HFFc6 (cell line): ENCODE results near the gene C10orf53. TPM values are rescaled to one million over a fixed set of nuclear protein-coding genes. Genes with fewer than 3 reads are reported as not detected.

Experiments
- DNase-seq: peaks from one replicate; pipeline ENCODE4 v3.0.0-alpha.2; 2018
- H3K27ac Mint-ChIP-seq: 2 replicates; pipeline ENCODE4 v1.8.0; 2020; ENCODE audit warnings: mild to moderate bottlenecking, mixed read lengths
- H3K27me3 Mint-ChIP-seq: 2 replicates; pipeline ENCODE4 v1.8.0; 2021; ENCODE audit warnings: mild to moderate bottlenecking, moderate library complexity, mixed read lengths; ENCODE audit not compliant: insufficient read depth
- H3K36me3 Mint-ChIP-seq: 2 replicates; pipeline ENCODE4 v1.8.0; 2021; ENCODE audit warnings: low read depth, mixed read lengths
- H3K4me1 Mint-ChIP-seq: 2 replicates; pipeline ENCODE4 v1.8.0; 2020; ENCODE audit warnings: low read depth, mixed read lengths
- H3K4me3 Mint-ChIP-seq: 2 replicates; pipeline ENCODE4 v1.8.0; 2020; ENCODE audit warnings: mild to moderate bottlenecking, moderate library complexity, mixed read lengths
- H3K9me3 Mint-ChIP-seq: 2 replicates; pipeline ENCODE4 v1.8.0; 2020; ENCODE audit warnings: mild to moderate bottlenecking, mixed read lengths
- CTCF ChIP-seq: fragments of 200-600 bp; sonication (generic); IDR thresholded peaks from 2 replicates; pipeline ENCODE4 v1.5.0; 2021; ENCODE audit warnings: antibody characterized with exemption, mild to moderate bottlenecking
- total RNA-seq, 6 experiments: library from RNA; stranded (reverse); fragmentation: NEBNext Ultra II Directional; extraction: Animal tissue kit (Norgen Biotek cat#: 25700); gene quantifications; 2 replicates in 1 of 6; 3 replicates in 5 of 6; pipeline ENCODE4 v1.2.3, GENCODE V29; 2021

C10orf53 gene
- total RNA-seq, 6 experiments from 2014 or later, result not detected

GRCh38 chr10:49733866-49734265 is 54.4 kb downstream of the C10orf53 start:
- H3K36me3 Mint-ChIP-seq, result no peaks in the 10 kb centered on the region
- no peak overlapping the region for H3K4me3 Mint-ChIP-seq
- H3K27ac Mint-ChIP-seq, result no peak overlapping the region
- TF ChIP-seq CTCF, result no peak
- H3K9me3 Mint-ChIP-seq, result no peaks in the 10 kb centered on the region
- no peak for DNase-seq
- H3K27me3 Mint-ChIP-seq, result peaks cover 51% of the 10 kb centered on the region
- no peaks in the 10 kb centered on the region; the same call in 1 of the 2 replicates for H3K4me1 Mint-ChIP-seq

DNA sequence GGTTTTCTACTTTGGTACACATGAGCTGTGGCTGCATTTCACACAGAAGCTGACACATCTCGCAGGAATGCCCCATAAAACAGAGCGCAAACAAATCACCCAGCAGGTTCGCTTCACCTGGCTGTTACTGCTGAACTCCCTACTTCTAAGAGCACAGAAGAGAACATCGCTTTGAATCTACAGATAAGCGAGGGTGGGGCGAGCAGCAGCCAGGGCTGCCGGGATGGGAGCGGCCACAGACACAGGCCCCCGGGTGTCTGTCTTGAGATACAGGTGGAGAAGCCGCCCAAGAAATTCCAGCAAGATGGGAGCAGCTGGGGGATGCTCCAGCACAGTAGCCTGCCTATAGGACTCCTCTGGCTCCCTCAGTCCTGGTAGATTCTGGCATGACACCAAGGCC is 55.2 kb downstream of the C10orf53 start:
- TF ChIP-seq CTCF, result no peak
- Mint-ChIP-seq H3K4me3 (no peak overlapping the region), H3K27me3 (peaks cover 44% of the 10 kb centered on the region), H3K36me3 (no peaks in the 10 kb centered on the region), H3K9me3 (no peaks in the 10 kb centered on the region), H3K4me1 (no peaks in the 10 kb centered on the region; the same call in 1 of the 2 replicates), H3K27ac (no peak overlapping the region)
- no peak for DNase-seq

DNA sequence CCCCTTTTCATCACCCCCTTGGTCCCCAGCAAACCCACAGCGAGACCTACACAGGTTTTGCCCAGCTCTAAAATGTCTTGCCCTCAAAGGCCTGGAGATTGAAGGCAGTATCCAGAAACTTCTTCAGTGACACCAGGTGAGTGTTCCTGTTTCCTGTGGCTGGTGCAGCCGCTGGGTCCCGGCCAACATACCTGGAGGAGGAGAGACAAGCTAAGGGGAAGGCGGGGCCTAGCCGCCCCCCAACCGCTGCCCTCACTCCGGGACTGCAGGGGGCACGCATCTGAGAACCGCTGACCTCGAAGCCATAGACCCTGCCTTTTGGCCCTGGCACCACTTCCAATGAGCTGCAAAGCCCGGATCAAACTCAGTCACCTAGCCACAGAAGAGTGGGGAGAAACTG is 55.7 kb downstream of the C10orf53 start:
- Mint-ChIP-seq H3K27ac (no peak overlapping the region), H3K27me3 (peaks cover 42% of the 10 kb centered on the region), H3K4me3 (no peak overlapping the region), H3K36me3 (no peaks in the 10 kb centered on the region), H3K4me1 (no peaks in the 10 kb centered on the region; the same call in 1 of the 2 replicates), H3K9me3 (no peaks in the 10 kb centered on the region)
- DNase-seq, result no peak
- no peak for TF ChIP-seq CTCF

GRCh38 chr10:49735848-49736563 is 56.6 kb downstream of the C10orf53 start:
- Mint-ChIP-seq H3K4me1 (no peaks in the 10 kb centered on the region; the same call in 1 of the 2 replicates), H3K27ac (no peak overlapping the region), H3K9me3 (no peaks in the 10 kb centered on the region), H3K4me3 (no peak overlapping the region), H3K27me3 (peaks cover 38% of the 10 kb centered on the region), H3K36me3 (no peaks in the 10 kb centered on the region)
- TF ChIP-seq CTCF, result no peak
- DNase-seq, result no peak

DNA sequence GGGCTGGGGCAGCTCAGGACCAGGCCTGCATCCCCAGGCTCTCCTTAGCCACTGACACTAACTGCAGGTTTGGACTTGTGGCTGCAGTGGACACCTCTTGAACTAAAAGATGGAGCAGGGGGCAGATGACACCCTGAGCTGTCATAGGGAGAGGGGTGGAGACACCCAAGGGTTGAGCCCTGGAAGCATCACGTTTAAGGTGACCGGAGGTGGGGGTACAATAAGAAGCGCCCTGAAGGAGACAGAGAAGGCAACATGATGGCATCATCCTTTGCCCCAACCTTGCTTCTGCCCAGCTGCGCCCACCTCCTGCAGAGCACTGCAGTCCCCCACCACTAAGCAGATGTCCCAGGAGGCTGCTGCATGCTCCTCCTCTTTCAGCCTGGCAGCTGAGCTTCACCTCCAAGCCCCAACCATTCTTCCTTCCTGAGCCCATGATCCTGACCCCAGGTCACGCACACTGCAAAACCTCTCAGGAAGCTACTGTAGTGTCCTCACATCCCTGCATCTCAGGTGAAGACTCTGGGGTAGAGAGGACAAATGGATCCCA is 57.2 kb downstream of the C10orf53 start:
- peaks cover 35% of the 10 kb centered on the region for H3K27me3 Mint-ChIP-seq
- no peaks in the 10 kb centered on the region for H3K9me3 Mint-ChIP-seq
- H3K4me3 Mint-ChIP-seq, result no peak overlapping the region
- no peak overlapping the region for H3K27ac Mint-ChIP-seq
- no peaks in the 10 kb centered on the region for H3K36me3 Mint-ChIP-seq
- no peak for DNase-seq
- H3K4me1 Mint-ChIP-seq, result no peaks in the 10 kb centered on the region; the same call in 1 of the 2 replicates
- TF ChIP-seq CTCF, result no peak
